Liver (tissue), 9 donors: Measurements from ENCODE around the gene SERPINB8. TPM values are rescaled to one million over a fixed set of nuclear protein-coding genes. Genes with fewer than 3 reads are reported as not detected.

Source experiments
- DNase-seq: peaks from one replicate; pipeline ENCODE4 v3.0.0-alpha.2; 2017; ENCODE audit warnings: low spot score
- H3K27ac ChIP-seq, 2 donors: one replicate each; pipeline ENCODE4 v1.7.0; 2013; ENCODE audit warnings: inconsistent platforms in 2 of 2, low read length in 2 of 2, control low read depth in 1 of 2, low read depth in 1 of 2, mild to moderate bottlenecking in 1 of 2
- H3K27me3 ChIP-seq, 4 donors: one replicate each; pipeline versions ENCODE4 v1.6.1 to v1.7.0; 2013; ENCODE audit warnings: low read length in 3 of 4, inconsistent platforms in 1 of 4, mild to moderate bottlenecking in 1 of 4, moderate library complexity in 1 of 4; ENCODE audit not compliant: control insufficient read depth in 4 of 4, insufficient read depth in 4 of 4
- H3K36me3 ChIP-seq, 4 donors: one replicate each; pipeline versions ENCODE4 v1.6.1 to v1.7.0; 2013; ENCODE audit warnings: low read length in 3 of 4, mild to moderate bottlenecking in 3 of 4, low read depth in 1 of 4, moderate library complexity in 1 of 4; ENCODE audit not compliant: control insufficient read depth in 4 of 4, insufficient read depth in 3 of 4
- H3K4me1 ChIP-seq, 4 donors: one replicate each; pipeline versions ENCODE4 v1.6.1 to v1.7.0; 2013; ENCODE audit warnings: low read length in 3 of 4, mild to moderate bottlenecking in 3 of 4, moderate library complexity in 1 of 4; ENCODE audit not compliant: control insufficient read depth in 4 of 4, insufficient read depth in 4 of 4
- H3K4me3 ChIP-seq, 3 donors: one replicate each; pipeline versions ENCODE4 v1.6.1 to v1.7.0; 2013; ENCODE audit warnings: low read length in 3 of 3, control low read depth in 1 of 3, low read depth in 1 of 3, mild to moderate bottlenecking in 1 of 3
- H3K9ac ChIP-seq, 2 donors: one replicate each; pipeline ENCODE4 v1.7.0; 2013; ENCODE audit warnings: low read length in 2 of 2, mild to moderate bottlenecking in 2 of 2, moderate library complexity in 2 of 2, control low read depth in 1 of 2, low read depth in 1 of 2
- H3K9me3 ChIP-seq, 4 donors: one replicate each; pipeline versions ENCODE4 v1.6.1 to v1.7.0; 2013; ENCODE audit warnings: low read length in 3 of 4; ENCODE audit not compliant: control insufficient read depth in 4 of 4
- ATF3 ChIP-seq: IDR thresholded peaks from 2 replicates; pipeline ENCODE4 v1.6.1; 2016; ENCODE audit warnings: antibody characterized with exemption
- CTCF ChIP-seq: fragments of 150-350 bp; IDR thresholded peaks from 2 replicates; pipeline ENCODE4 v1.5.1; 2017; ENCODE audit warnings: improper control_type of control experiment, low read depth, low read length; ENCODE audit not compliant: missing input control
- EGR1 ChIP-seq, 2 donors: IDR thresholded peaks; 2 replicates each; pipeline ENCODE4 v1.6.1; 2016 to 2018; ENCODE audit warnings: antibody characterized with exemption in 2 of 2, low read depth in 2 of 2
- FOXA1 ChIP-seq: IDR thresholded peaks from 2 replicates; pipeline ENCODE4 v1.6.1; 2016; ENCODE audit warnings: antibody characterized with exemption
- FOXA2 ChIP-seq: IDR thresholded peaks from 2 replicates; pipeline ENCODE4 v1.6.1; 2016; ENCODE audit warnings: antibody characterized with exemption
- GABPA ChIP-seq, 2 donors: IDR thresholded peaks in 1 of 2; conservative IDR thresholded peaks in 1 of 2; 2 replicates each; pipeline ENCODE4 v1.6.1; 2016; ENCODE audit warnings: antibody characterized with exemption in 2 of 2, mild to moderate bottlenecking in 1 of 2, moderate library complexity in 1 of 2
- HNF4A ChIP-seq, 2 donors: conservative IDR thresholded peaks; 2 replicates each; pipeline ENCODE4 v1.6.1; 2016; ENCODE audit warnings: antibody characterized with exemption in 2 of 2, mild to moderate bottlenecking in 2 of 2
- HNF4G ChIP-seq: IDR thresholded peaks from 2 replicates; pipeline ENCODE4 v1.6.1; 2016; ENCODE audit warnings: antibody characterized with exemption
- JUND ChIP-seq, 2 donors: IDR thresholded peaks; 2 replicates each; pipeline ENCODE4 v1.6.1; 2016; ENCODE audit warnings: antibody characterized with exemption in 2 of 2
- MAX ChIP-seq: IDR thresholded peaks from 2 replicates; pipeline ENCODE4 v1.6.1; 2016; ENCODE audit warnings: antibody characterized with exemption
- NR2F2 ChIP-seq: IDR thresholded peaks from 2 replicates; pipeline ENCODE4 v1.6.1; 2016; ENCODE audit warnings: antibody characterized with exemption
- RAD21 ChIP-seq, 2 donors: IDR thresholded peaks; 2 replicates each; pipeline ENCODE4 v1.6.1; 2016; ENCODE audit warnings: antibody characterized with exemption in 2 of 2, mild to moderate bottlenecking in 2 of 2
- REST ChIP-seq: IDR thresholded peaks from 2 replicates; pipeline ENCODE4 v1.6.1; 2016; ENCODE audit warnings: antibody characterized with exemption, mild to moderate bottlenecking
- RXRA ChIP-seq, 2 donors: IDR thresholded peaks; 2 replicates each; pipeline ENCODE4 v1.6.1; 2017 to 2018; ENCODE audit warnings: antibody characterized with exemption in 2 of 2, mild to moderate bottlenecking in 1 of 2
- SP1 ChIP-seq: IDR thresholded peaks from 2 replicates; pipeline ENCODE4 v1.6.1; 2018; ENCODE audit warnings: antibody characterized with exemption, mild to moderate bottlenecking
- TAF1 ChIP-seq: conservative IDR thresholded peaks from 2 replicates; pipeline ENCODE4 v1.6.1; 2016; ENCODE audit warnings: antibody characterized with exemption, mild to moderate bottlenecking
- YY1 ChIP-seq: IDR thresholded peaks from 2 replicates; pipeline ENCODE4 v1.6.1; 2016; ENCODE audit warnings: antibody characterized with exemption, mild to moderate bottlenecking
- ZBTB33 ChIP-seq: IDR thresholded peaks from 2 replicates; pipeline ENCODE4 v1.6.1; 2016; ENCODE audit warnings: antibody characterized with exemption
- WGBS: extraction: QIAGEN DNeasy Blood & Tissue Kit; methylation state at CpG from one replicate; pipeline ENCODE4 v1.1.7; 2013; 5-methylcytosine and 5-hydroxymethylcytosine counted together
- polyA plus RNA-seq, 2 donors: library from polyadenylated mRNA; stranded (reverse) in 1 of 2; unstranded in 1 of 2; fragments of 200-250 nt in 1 of 2; fragments of >200 nt in 1 of 2; fragmentation: Nextera tagmentation in 1 of 2; extraction: Ambion mirVana in 1 of 2; gene quantifications; one replicate each; pipeline versions ENCODE4 v1.2.1 to v1.2.3, GENCODE V29; 2013 to 2015
- total RNA-seq, 2 donors: library from RNA; depleted of rRNA; stranded (reverse); fragments of >200 nt; gene quantifications; one replicate each; pipeline ENCODE4 v1.2.3, GENCODE V29; 2014
- donor health status: healthy.
- donor health status: healthy.
- donor health status: healthy.
- donor health status: healthy.
- donor health status: healthy.

Gene SERPINB8
- total and polyA plus RNA-seq, 4 donors, result 2.5 to 8.6 (median 6.7) TPM

- 19% methylated on average over 6 of the region's 6 CpGs for WGBS
- peak; percentile 50 for DNase-seq
Observed at GRCh38 chr18:63994783-63995399, 25.0 kb downstream of the SERPINB8 start.

More at GRCh38 chr18:63994783-63995399, 25.0 kb downstream of the SERPINB8 start:
- Histone ChIP-seq H3K27ac (no peak overlapping the region), H3K4me1 (no peaks in the 10 kb centered on the region), H3K9me3 (no peaks in the 10 kb centered on the region), H3K9ac (no peak overlapping the region), H3K4me3 (no peak overlapping the region), H3K27me3 (no peaks in the 10 kb centered on the region), H3K36me3 (no peaks in the 10 kb centered on the region)
- TF ChIP-seq FOXA1 (no peak), NR2F2 (no peak), FOXA2 (no peak), TAF1 (no peak), REST (no peak), YY1 (no peak), CTCF (peak; percentile 92), RXRA (IDR thresholded peaks at IDR 0.05) (no peak), RAD21 (IDR thresholded peaks at IDR 0.05) (peak; percentile 81 to 88), MAX (no peak), HNF4G (no peak), GABPA (IDR thresholded peaks at IDR 0.05 in 1 of 2, conservative IDR thresholded peaks at IDR 0.05 in 1 of 2) (no peak), ZBTB33 (no peak), ATF3 (peak; percentile 44), SP1 (no peak), EGR1 (IDR thresholded peaks at IDR 0.05; ENCODE audit: low read depth in 2 of 2) (no peak), HNF4A (conservative IDR thresholded peaks at IDR 0.05) (no peak), JUND (IDR thresholded peaks at IDR 0.05) (no peak)
